A549 treated with AZD9567 at 1 μM for 4 hours (cell line): ENCODE results near the gene ATP2A1. TPM values are rescaled to one million over a fixed set of nuclear protein-coding genes. Genes with fewer than 3 reads are reported as not detected.

ENCODE experiments used
- total RNA-seq: library from RNA; stranded (reverse); fragments of 200-300 nt; extraction: Qiagen RNA extraction; gene quantifications from 5 replicates; pipeline ENCODE4 v1.2.3, GENCODE V29; 2022; ENCODE audit not compliant: insufficient read depth

ATP2A1 gene
- 1.4 to 3.5 TPM (median 2.8 TPM) in 5 replicates for total RNA-seq

GRCh38 chr16:28878083-28878926 is at the start of gene ATP2A1:
TSS of gene ATP2A1 (plus strand) at chr16:28878488. CDS start at chr16:28878672, 184 bp downstream.

GRCh38 chr16:28846080-28846932 is 32.0 kb upstream of the ATP2A1 start, which contains the start of gene TUFM:
TSS of gene TUFM (minus strand) at chr16:28846348. CDS start at chr16:28846269, 79 bp downstream.

GRCh38 chr16:28924762-28925385 is 46.6 kb downstream of the ATP2A1 start, which contains the start of gene RABEP2:
TSS of gene RABEP2 (minus strand) at chr16:28925238. CDS start at chr16:28925163, 75 bp downstream.

GRCh38 chr16:28931801-28932225 is 53.5 kb downstream of the ATP2A1 start, which contains the start of gene CD19:
TSS of gene CD19 (plus strand) at chr16:28931971. CDS start at chr16:28932001, 30 bp downstream.

GRCh38 chr16:28950648-28951409 is 72.5 kb downstream of the ATP2A1 start, which contains the start of gene NFATC2IP:
TSS of gene NFATC2IP (plus strand) at chr16:28950937. CDS start at chr16:28951012, 75 bp downstream.

Other genes with a start within 250 kb of the ATP2A1 start
- gene NPIPB8, start 240.4 kb upstream of the ATP2A1 start, total RNA-seq, result 0.22 to 0.62 TPM (median 0.23 TPM) in 3 of 5 replicates, not detected in the others
- gene EIF3C, start 167.0 kb upstream of the ATP2A1 start, total RNA-seq, result 180 to 372 TPM (median 323 TPM) in 5 replicates
- gene NPIPB9, start 126.7 kb upstream of the ATP2A1 start, total RNA-seq, result 1.6 to 2.2 TPM (median 1.9 TPM) in 5 replicates
- 72.6 to 125 TPM (median 118 TPM) in 5 replicates for gene ATXN2L, start 55.5 kb upstream of the ATP2A1 start, total RNA-seq
- gene TUFM, start 32.1 kb upstream of the ATP2A1 start, total RNA-seq, result 213 to 311 TPM (median 295 TPM) in 5 replicates
- gene SH2B1, start 14.6 kb upstream of the ATP2A1 start, total RNA-seq, result 15.5 to 30.0 TPM (median 28.9 TPM) in 5 replicates
- gene RABEP2, start 46.8 kb downstream of the ATP2A1 start, total RNA-seq, result 8.3 to 10.2 TPM (median 9.4 TPM) in 5 replicates
- gene CD19, start 53.5 kb downstream of the ATP2A1 start, total RNA-seq, result not detected in 5 replicates
- 9.1 to 28.3 TPM (median 25.7 TPM) in 5 replicates for gene NFATC2IP, start 72.4 kb downstream of the ATP2A1 start, total RNA-seq
- 47.7 to 79.2 TPM (median 72.5 TPM) in 5 replicates for gene SPNS1, start 96.3 kb downstream of the ATP2A1 start, total RNA-seq
- gene LAT, start 106.6 kb downstream of the ATP2A1 start, total RNA-seq, result 3.8 to 4.4 TPM (median 4.0 TPM) in 5 replicates